Tracheal epithelial cell (primary cell): ENCODE measurements around the gene DUS1L. TPM values are rescaled to one million over a fixed set of nuclear protein-coding genes. Genes with fewer than 3 reads are reported as not detected.

Source experiments
- total RNA-seq: library from RNA; depleted of rRNA; stranded (reverse); fragments of >200 nt; gene quantifications from 2 replicates; pipeline ENCODE4 v1.2.1, GENCODE V29; 2014

The DUS1L gene
- total RNA-seq, result 113 and 146 TPM in 2 replicates

DNA sequence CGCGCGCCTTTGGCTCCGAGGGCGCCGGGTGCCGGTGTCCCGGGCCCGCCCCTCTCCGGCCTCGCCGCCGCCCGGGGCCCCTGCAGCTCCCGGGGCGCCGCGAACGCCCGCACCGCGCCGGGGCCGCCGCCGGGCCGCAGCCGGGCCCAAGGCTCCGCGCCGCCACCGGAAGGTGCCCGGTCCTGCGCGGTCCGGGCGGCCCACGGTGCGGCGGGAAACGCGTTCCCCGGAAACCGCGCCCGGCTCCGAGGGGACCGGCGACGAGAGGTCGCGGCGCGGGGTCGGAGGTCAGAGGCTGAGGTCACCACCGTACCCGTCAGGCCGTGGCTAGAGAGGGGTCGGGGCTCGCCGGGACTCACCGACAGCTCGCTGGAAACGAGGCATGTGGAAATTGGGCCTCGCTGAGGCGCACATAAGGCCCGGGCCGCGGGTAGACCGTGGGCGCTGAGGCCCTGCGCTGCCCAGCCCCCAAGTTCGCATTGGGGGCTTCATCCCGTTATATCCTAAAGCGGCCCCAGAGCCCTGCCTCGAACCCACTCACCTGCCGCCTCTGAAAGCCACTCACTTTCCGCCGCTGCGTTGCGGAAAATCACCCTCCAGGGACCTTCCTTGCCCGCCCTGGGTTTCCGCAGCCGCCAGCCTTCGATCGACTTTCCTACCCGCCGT lies at the start of gene DUS1L:
Gene DUS1L, minus strand, starts transcription at position 167 of the 666 bp plus-strand sequence. CDS start 745 bp downstream, outside the sequence.

DNA sequence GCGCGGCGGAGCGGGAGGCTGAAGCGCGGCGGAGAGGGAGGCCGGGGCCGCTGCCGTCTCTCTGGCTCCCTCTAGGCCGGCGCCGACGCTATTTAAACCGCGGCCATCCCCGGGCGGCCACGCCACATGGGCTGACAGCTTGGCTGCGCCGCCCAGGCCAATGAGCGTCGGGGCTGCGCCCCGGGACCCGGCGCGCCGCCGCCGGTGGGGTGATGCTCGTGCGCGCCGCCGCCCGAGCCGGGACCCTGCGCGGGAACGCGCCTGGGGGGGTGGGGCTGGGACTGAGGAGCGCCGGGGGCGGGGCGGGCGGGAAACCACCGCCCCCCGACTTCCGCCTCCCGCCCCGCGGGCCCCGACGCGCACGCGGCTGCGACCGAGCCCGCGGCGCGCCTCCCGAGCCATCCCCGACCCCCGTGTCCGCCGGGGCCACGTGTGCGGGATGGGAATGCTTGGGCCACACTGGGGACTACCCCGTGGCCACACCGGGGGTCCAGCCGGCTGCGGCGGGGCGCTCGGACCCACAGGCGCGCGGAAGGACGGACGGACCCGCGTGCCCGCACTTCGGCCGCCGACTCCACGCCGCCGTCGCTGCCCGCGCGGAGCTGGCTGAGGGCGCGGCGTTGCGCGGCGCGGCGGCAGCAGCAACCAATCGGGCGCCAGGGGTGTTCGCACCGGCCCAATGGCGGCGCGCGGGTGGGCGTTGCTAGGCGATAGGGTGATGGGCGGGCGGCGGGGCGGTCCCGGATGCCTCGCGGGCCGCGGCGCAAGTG lies 32.8 kb upstream of the DUS1L start, which contains the start of gene FASN:
Gene FASN, minus strand, starts transcription at position 68 of the 770 bp plus-strand sequence. CDS start 1,791 bp downstream, outside the sequence.

DNA sequence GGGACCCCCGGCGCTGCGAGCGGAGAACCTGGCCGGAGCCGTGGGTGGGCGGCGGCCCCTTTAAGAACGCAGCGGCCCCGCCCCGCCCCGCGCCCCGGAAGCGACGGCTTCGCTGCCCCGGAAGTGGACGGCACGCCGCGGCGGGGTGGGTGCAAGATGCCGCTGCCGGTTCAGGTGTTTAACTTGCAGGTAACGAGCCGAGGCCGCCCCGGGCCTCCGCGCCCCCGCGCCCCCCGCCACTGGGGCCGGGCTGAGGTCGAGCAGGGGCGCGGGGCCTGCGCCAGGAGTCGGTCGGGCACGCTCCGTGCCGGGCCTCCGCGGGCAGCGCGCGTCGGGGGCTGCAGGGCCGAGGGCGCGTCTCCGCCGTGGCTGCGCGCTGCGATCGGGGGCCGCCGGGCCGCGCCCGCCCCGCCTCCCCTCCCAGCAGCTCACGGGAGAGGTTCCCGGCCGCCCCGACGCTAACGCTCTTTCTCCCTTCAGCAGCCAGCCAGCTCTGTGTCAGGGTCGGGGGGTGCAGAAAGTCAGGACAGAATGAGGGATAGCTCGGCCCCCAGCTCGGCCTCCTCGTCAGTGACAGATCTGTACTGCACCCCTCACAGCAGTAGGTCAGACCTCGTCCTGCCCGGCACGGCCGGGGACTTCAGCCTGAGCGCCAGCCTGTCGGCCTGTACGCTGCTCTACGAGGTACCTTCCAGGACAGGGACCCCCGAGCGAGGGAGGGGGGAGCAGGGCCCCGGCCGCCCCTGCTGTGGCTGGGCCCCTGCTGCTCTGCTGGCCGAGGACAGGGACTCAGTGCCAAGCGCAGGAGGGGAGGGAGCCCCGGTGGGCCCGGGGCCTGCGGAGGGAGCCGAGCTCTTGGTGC lies 13.6 kb downstream of the DUS1L start, which contains the start of the genes GPS1 and RFNG:
Gene GPS1, plus strand, starts transcription at position 123 of the 862 bp plus-strand sequence. Its CDS starts 34 bp downstream, at position 157.
Gene RFNG, minus strand, starts transcription at position 36 of the 862 bp plus-strand sequence. CDS start 45 bp downstream, outside the sequence.

DNA sequence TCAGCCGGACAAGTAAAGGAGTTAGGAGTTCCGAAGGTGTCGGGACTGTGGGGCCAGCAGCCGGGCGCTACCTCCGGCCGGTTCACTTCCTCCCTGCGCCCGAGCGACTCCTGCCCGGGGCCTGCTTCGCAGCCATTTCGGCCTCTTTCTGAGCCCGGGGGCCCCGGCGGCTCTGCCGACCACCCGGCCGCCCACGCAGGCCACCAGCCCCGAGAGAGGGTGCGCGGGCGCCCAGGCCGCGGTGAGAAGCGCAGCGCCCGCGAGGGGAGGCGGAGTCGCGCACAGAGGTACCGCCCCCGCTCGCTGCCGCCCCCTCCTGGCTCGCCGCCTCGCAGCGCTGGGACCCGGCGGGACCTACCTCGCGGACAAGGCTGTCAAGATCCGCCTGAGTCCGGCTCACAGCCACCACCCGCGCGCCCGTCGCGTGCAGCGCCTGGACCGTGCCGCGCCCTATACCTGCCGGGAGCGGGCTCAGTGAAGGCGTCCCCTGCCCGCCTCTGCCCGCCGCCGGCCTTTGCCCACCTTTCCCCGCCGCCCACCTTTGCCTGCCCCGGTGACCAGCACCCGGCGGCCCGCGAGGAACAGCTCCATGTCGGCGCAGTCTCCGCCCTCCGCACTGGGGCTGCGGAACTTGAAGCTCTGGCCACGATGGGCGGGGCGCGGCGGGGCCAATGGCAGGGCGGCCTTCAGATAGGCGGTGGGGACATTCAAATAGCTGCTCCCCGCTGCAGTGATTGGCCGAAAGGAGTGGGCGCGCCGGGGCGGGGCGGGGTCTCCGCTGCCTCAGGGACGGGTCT lies 28.3 kb downstream of the DUS1L start, which contains the start of gene DCXR:
Gene DCXR, minus strand, starts transcription at position 606 of the 797 bp plus-strand sequence. Its CDS starts 15 bp downstream, at position 591.

DNA sequence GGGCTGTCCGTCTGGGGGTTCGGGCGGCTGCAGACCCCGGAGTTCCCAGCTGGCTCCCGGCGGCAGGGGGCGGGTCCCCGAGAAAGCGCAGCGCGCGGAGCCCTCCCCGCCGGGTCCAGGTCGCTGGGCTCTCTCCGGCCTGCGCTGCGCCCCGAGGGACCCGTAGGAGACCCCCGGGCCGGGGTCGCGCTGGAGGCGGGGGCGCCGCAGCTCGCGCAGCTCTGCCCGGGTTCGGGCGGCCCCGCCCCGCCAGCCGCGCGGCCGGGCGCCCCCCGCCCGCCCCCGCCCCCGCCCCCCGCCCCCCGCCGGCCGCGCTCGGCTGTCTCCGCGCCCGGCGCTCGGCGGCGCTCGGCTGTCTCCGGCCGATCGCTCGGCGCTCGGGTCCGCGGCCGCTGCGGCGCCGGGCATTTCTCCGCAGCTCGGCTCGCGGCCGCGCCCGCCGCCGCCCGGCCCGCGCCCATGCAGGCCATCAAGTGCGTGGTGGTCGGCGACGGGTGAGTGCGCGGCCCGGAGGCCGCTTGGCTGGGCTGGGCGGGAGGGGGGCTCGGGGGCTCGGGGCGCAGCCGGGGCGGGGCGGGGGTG lies 34.2 kb downstream of the DUS1L start, which contains the start of gene RAC3:
Gene RAC3, plus strand, starts transcription at position 376 of the 582 bp plus-strand sequence. Its CDS starts 84 bp downstream, at position 460.

DNA sequence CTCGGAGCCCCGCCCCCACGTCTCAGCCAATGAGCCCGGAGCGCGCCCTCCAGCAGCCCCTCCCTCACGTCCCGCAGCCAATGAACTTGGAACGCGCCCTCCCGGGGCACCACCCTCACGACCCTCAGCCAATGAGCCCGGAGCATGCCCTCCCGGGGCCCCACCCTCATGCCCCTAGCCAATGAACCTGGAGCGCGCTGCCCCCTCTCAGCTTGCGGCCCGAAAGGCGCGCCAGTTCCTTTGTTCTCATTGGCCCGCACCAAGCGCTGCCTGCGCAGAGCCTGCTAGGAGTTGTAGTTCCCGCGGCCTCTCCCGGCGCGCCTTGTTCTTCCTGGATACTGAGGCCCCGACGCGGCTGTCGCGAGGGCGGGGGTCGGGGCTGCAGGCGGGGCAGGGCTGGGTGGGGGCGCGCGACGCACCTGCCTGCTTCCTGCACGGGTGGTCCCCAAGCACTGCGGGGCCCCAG lies 42.6 kb downstream of the DUS1L start, which contains the start of gene LRRC45:
Gene LRRC45, plus strand, starts transcription at position 325 of the 466 bp plus-strand sequence. CDS start 339 bp downstream, outside the sequence.

DNA sequence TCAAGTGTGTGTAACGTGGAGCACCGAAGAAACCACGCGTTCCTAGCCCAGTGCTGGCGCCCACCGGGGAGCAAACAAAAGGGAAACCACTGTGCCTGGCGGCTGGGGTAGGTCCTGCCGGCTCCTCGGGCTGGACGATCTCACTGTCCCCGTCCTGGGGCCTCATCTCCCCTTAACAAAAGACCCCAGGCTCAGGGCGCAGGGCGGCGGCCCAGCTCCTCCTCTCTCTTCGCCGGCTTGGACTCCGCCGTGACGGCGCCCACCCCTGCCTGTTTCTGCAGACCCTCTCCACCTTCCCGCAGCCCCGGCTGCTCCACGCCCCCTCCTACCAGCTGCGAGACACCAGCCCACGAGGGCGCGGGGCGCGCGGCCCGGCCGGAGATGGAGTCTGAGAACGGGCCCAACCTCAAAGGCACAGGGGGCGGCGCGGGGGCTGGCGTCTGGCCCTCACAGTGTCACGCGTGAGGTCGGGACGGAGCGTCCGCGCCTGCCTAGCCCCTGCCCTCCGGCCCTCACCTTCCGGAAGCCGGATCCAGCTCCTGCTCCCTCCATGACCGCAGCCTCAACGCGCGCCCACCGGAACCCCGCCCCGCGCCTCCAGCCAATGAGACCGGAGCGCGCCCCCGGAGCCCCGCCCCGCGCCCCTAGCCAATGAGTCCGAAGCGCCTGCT lies 43.2 kb downstream of the DUS1L start, which contains the start of gene CENPX:
Gene CENPX, minus strand, starts transcription at position 569 of the 671 bp plus-strand sequence. Its CDS starts 17 bp downstream, at position 552.

Other genes with a start within 250 kb of the DUS1L start
- 31.5 and 63.1 TPM in 2 replicates for gene MCRIP1, start 232.5 kb downstream of the DUS1L start, total RNA-seq
- not detected in 2 replicates for gene PPP1R27, start 230.8 kb downstream of the DUS1L start, total RNA-seq
- gene P4HB, start 205.3 kb downstream of the DUS1L start, total RNA-seq, result 624 and 855 TPM in 2 replicates
- 124 and 148 TPM in 2 replicates for gene ARHGDIA, start 194.5 kb downstream of the DUS1L start, total RNA-seq
- 61.4 and 116 TPM in 2 replicates for gene ALYREF, start 174.2 kb downstream of the DUS1L start, total RNA-seq
- gene ANAPC11, start 174.1 kb downstream of the DUS1L start, total RNA-seq, result 130 and 132 TPM in 2 replicates
- 1.9 and 2.6 TPM in 2 replicates for gene NPB, start 163.6 kb downstream of the DUS1L start, total RNA-seq
- 24.3 and 34.5 TPM in 2 replicates for gene PCYT2, start 154.4 kb downstream of the DUS1L start, total RNA-seq
- 26.9 and 29.9 TPM in 2 replicates for gene SIRT7, start 147.6 kb downstream of the DUS1L start, total RNA-seq
- gene MAFG, start 138.1 kb downstream of the DUS1L start, total RNA-seq, result 16.9 and 22.2 TPM in 2 replicates
- 126 and 176 TPM in 2 replicates for gene PYCR1, start 128.5 kb downstream of the DUS1L start, total RNA-seq
- gene MYADML2, start 118.6 kb downstream of the DUS1L start, total RNA-seq, result not detected in 2 replicates
- not detected in 2 replicates for gene NOTUM, start 104.6 kb downstream of the DUS1L start, total RNA-seq
- 16.1 and 23.4 TPM in 2 replicates for gene ASPSCR1, start 88.2 kb downstream of the DUS1L start, total RNA-seq
- gene CENPX, start 42.9 kb downstream of the DUS1L start, total RNA-seq, result 28.2 and 45.0 TPM in 2 replicates
- 12.3 and 13.9 TPM in 2 replicates for gene LRRC45, start 42.5 kb downstream of the DUS1L start, total RNA-seq
- gene RAC3, start 34.1 kb downstream of the DUS1L start, total RNA-seq, result 14.3 and 40.7 TPM in 2 replicates
- gene DCXR, start 28.1 kb downstream of the DUS1L start, total RNA-seq, result 82.7 and 109 TPM in 2 replicates
- gene RFNG, start 14.0 kb downstream of the DUS1L start, total RNA-seq, result 36.1 and 37.5 TPM in 2 replicates
- 81.8 and 87.5 TPM in 2 replicates for gene GPS1, start 13.9 kb downstream of the DUS1L start, total RNA-seq
- gene FASN, start 32.4 kb upstream of the DUS1L start, total RNA-seq, result 96.9 and 142 TPM in 2 replicates
- gene CCDC57, start 147.0 kb upstream of the DUS1L start, total RNA-seq, result 10.6 and 13.9 TPM in 2 replicates
- gene SLC16A3, start 163.2 kb upstream of the DUS1L start, total RNA-seq, result 131 and 277 TPM in 2 replicates
- 32.6 and 44.1 TPM in 2 replicates for gene CSNK1D, start 207.9 kb upstream of the DUS1L start, total RNA-seq